Measurements from ENCODE around the gene PXDN. TPM values are rescaled to one million over a fixed set of nuclear protein-coding genes. Genes with fewer than 3 reads are reported as not detected.
A peak's percentile ranks its signal among the peaks of the same experiment; 100 is the strongest.

The PXDN gene
- total RNA-seq, 1 donor from 2014 or later: 292 TPM

DNA sequence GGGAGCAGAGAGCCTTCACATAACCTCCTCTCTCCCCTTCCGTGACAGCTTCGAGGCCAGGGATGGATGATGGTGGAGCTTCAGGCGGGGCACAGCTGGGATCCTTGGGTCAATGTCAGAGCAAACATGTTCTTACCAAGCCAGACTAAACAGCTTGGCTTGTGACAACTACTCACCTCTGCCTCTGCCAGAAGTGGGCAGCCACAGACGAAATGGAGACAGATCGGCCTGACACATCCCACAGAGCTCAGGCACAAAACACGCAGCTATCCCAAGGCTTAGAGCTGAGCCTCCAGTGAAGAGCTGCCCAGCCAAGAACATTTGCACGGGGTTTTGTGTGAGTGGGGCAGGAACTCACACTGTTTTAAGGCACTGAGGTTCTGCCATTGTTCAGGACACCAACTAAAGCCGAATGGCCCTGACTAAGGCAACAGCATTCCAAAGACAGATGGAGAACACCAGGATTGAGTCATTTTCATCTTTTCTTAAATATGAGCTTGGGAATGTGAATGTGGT, 12.8 kb downstream of the PXDN start:
- DNase-seq (ENCODE audit: low spot score in 2 of 2, unreplicated experiment in 2 of 2): no peak
- peaks cover 34% of the 10 kb centered on the region for H3K36me3 Mint-ChIP-seq
- no peak overlapping the region for H3K4me3 Mint-ChIP-seq
- peaks cover 24% of the 10 kb centered on the region for H3K9me3 Mint-ChIP-seq
- peaks cover 50% of the 10 kb centered on the region for H3K4me1 Mint-ChIP-seq
- TF ChIP-seq, protein P1, sequence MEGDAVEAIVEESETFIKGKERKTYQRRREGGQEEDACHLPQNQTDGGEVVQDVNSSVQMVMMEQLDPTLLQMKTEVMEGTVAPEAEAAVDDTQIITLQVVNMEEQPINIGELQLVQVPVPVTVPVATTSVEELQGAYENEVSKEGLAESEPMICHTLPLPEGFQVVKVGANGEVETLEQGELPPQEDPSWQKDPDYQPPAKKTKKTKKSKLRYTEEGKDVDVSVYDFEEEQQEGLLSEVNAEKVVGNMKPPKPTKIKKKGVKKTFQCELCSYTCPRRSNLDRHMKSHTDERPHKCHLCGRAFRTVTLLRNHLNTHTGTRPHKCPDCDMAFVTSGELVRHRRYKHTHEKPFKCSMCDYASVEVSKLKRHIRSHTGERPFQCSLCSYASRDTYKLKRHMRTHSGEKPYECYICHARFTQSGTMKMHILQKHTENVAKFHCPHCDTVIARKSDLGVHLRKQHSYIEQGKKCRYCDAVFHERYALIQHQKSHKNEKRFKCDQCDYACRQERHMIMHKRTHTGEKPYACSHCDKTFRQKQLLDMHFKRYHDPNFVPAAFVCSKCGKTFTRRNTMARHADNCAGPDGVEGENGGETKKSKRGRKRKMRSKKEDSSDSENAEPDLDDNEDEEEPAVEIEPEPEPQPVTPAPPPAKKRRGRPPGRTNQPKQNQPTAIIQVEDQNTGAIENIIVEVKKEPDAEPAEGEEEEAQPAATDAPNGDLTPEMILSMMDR (IDR thresholded peaks at IDR 0.05; ENCODE audit: unreplicated experiment): no peak
- peak overlapping the region; percentile 95 for H3K27ac Mint-ChIP-seq
- H3K27me3 Mint-ChIP-seq (ENCODE audit: low read depth): no peaks in the 10 kb centered on the region

DNA sequence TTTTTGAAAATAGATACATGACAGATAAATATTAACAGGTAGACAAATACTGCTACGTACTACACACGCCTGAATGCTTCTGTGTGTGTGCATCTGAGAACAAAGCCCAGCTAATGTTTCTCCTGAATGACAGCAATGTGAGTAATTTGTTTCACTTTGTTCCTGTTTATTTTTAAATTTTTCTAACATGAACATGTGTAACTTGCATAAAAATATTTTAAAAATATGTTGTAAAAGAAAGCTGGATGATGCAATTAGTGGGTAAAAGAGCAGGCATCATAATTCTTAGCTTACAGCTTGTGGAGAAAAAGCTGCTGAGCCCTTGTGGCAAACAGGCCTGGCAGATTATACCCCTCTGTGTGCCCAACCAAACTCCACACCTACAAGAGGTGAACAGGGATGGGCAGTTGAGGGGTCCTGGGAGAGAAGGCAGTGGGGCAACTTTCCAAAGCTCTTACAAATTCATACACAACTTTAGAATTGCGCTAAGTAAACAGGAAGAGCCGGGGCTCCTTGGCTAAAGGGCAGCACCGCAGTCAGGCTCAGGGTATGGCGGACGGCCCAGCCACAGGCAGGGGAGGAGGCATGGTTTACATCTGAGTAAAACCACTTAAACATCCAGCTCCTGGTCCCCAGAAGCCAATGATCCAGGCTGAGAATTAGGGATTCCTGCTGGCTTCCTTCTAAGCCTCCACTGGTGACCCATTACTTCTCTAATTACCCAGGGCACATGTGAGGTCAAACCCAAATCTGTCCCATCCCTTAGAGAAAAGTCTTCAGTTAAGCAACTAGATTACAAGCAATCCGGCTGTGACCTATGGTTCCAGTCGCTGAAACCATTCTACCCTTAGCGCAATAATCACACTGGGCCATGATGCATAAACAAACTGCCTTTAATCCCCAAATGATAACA, 14.0 kb downstream of the PXDN start:
- no peaks in the 10 kb centered on the region for H3K27me3 Mint-ChIP-seq (ENCODE audit: low read depth)
- peak overlapping the region; percentile 82 for H3K27ac Mint-ChIP-seq
- no peak overlapping the region for H3K4me3 Mint-ChIP-seq
- H3K9me3 Mint-ChIP-seq: peaks cover 14% of the 10 kb centered on the region
- TF ChIP-seq, protein P1 (IDR thresholded peaks at IDR 0.05; ENCODE audit: unreplicated experiment): no peak
- H3K4me1 Mint-ChIP-seq: peaks cover 50% of the 10 kb centered on the region
- H3K36me3 Mint-ChIP-seq: peaks cover 24% of the 10 kb centered on the region
- no peak for DNase-seq (ENCODE audit: low spot score in 2 of 2, unreplicated experiment in 2 of 2)

DNA sequence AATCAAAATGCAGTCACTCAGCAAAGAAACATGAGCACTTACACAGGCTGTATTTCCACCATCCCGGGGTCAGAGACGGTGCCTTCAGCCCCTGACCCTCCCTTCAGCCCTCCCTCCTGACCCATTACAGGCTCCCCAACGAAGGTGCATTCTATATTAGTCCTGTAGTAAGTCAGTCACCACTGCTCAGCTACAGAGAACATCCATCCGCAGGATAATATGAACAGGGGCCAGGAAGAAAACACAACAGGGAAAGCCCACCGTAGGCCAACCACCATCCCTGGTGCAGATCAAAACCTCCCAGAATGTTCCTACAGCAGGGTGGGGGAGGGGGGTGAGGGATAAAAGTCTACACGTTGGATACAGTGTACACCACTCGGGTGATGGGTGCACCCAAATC, 15.1 kb downstream of the PXDN start:
- H3K36me3 Mint-ChIP-seq: peaks cover 16% of the 10 kb centered on the region
- peak overlapping the region; percentile 81 for H3K27ac Mint-ChIP-seq
- H3K27me3 Mint-ChIP-seq (ENCODE audit: low read depth): no peaks in the 10 kb centered on the region
- H3K4me1 Mint-ChIP-seq: peaks cover 50% of the 10 kb centered on the region
- no peak for DNase-seq (ENCODE audit: low spot score in 2 of 2, unreplicated experiment in 2 of 2)
- H3K9me3 Mint-ChIP-seq: peaks cover 9% of the 10 kb centered on the region
- TF ChIP-seq, protein P1 (IDR thresholded peaks at IDR 0.05; ENCODE audit: unreplicated experiment): no peak
- no peak overlapping the region for H3K4me3 Mint-ChIP-seq

DNA sequence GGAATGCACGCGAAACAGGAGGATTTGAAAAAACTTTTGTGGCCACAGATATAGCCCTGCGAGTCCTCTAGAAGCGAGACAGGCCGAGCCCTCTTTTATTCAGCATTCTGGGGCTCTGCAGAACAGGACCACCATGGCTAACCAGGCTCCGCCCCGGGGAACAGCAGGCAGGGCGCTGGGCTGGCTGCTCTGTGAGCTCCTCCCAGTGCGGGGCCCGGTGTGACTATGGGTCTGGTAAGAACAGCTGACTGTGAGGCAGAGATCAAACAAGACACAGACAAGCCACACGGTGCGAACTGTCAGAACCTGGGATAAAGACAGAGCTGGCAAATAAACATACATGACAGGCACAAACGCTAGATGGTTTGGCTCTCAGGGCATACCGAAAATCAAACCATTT, 15.5 kb downstream of the PXDN start:
- peaks cover 15% of the 10 kb centered on the region for H3K36me3 Mint-ChIP-seq
- H3K4me1 Mint-ChIP-seq: peaks cover 50% of the 10 kb centered on the region
- peak overlapping the region; percentile 81 for H3K27ac Mint-ChIP-seq
- H3K4me3 Mint-ChIP-seq: no peak overlapping the region
- no peaks in the 10 kb centered on the region for H3K27me3 Mint-ChIP-seq (ENCODE audit: low read depth)
- DNase-seq (ENCODE audit: low spot score in 2 of 2, unreplicated experiment in 2 of 2): no peak
- peaks cover 9% of the 10 kb centered on the region for H3K9me3 Mint-ChIP-seq
- TF ChIP-seq, protein P1 (IDR thresholded peaks at IDR 0.05; ENCODE audit: unreplicated experiment): no peak

DNA sequence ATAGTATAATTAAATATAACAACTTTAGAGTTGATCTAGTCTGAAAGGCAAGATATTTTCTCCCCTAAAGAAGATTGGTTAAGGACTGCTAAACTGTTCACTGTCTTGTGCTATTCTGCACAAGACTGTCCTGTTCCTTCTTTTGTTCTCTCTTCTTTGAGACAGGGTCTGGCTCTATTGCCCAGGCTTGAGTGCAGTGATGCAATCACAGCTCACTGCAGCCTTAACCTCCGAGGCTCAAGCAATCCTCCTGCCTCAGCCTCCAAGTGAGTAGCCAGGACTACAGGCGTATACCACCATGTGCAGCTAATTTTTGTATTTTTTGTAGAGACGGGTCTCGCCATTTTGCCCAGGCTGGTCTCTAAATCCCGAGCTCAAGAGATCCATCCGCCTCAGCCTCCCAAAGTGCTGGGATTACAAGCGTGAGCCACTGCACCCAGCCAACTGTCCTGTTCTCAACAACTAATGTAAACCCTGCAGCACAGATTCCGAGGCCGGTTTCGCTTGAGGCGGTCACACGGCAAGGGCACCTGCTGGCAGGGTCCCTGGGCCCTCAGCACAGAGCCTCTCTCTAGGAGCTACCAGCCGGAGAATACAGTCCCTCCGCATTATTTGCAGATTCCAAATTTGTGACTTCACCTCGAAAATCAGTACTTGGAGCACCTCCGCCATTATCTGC, 16.4 kb downstream of the PXDN start:
- peaks cover 10% of the 10 kb centered on the region for H3K36me3 Mint-ChIP-seq
- no peak overlapping the region for H3K4me3 Mint-ChIP-seq
- TF ChIP-seq, protein P1 (IDR thresholded peaks at IDR 0.05; ENCODE audit: unreplicated experiment): no peak
- peaks cover 5% of the 10 kb centered on the region for H3K9me3 Mint-ChIP-seq
- H3K27ac Mint-ChIP-seq: no peak overlapping the region
- H3K27me3 Mint-ChIP-seq (ENCODE audit: low read depth): no peaks in the 10 kb centered on the region
- no peak for DNase-seq (ENCODE audit: low spot score in 2 of 2, unreplicated experiment in 2 of 2)
- H3K4me1 Mint-ChIP-seq: peaks cover 50% of the 10 kb centered on the region
